ENCODE data around the gene TLE5.

Gene TLE5

GRCh38 chr19:3045885-3046697 is 16.2 kb downstream of the TLE5 start:
- H3K27me3 ChIP-seq (replicated peaks): no peaks in the 10 kb centered on the region
- in situ Hi-C loops (cut with HindIII; ENCODE audit: low pct_ligation_motif_present, low sequenced_read_pairs): no loop called here
- H3K36me3 ChIP-seq (replicated peaks): no peaks in the 10 kb centered on the region
- H3K27ac ChIP-seq: no peak overlapping the region
- H3K4me3 ChIP-seq (ENCODE audit: low read depth, low read length): no peak overlapping the region
- no peak for DNase-seq
- TF ChIP-seq, protein P1, sequence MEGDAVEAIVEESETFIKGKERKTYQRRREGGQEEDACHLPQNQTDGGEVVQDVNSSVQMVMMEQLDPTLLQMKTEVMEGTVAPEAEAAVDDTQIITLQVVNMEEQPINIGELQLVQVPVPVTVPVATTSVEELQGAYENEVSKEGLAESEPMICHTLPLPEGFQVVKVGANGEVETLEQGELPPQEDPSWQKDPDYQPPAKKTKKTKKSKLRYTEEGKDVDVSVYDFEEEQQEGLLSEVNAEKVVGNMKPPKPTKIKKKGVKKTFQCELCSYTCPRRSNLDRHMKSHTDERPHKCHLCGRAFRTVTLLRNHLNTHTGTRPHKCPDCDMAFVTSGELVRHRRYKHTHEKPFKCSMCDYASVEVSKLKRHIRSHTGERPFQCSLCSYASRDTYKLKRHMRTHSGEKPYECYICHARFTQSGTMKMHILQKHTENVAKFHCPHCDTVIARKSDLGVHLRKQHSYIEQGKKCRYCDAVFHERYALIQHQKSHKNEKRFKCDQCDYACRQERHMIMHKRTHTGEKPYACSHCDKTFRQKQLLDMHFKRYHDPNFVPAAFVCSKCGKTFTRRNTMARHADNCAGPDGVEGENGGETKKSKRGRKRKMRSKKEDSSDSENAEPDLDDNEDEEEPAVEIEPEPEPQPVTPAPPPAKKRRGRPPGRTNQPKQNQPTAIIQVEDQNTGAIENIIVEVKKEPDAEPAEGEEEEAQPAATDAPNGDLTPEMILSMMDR (IDR thresholded peaks at IDR 0.05; ENCODE audit: low read depth, low read length, missing control alignments): no peak

- TF ChIP-seq, protein P1 (IDR thresholded peaks at IDR 0.05; ENCODE audit: low read depth, low read length, missing control alignments): no peak
- in situ Hi-C loops (cut with HindIII; ENCODE audit: low pct_ligation_motif_present, low sequenced_read_pairs): no loop called here
- no peaks in the 10 kb centered on the region for H3K27me3 ChIP-seq (replicated peaks)
Measured at GRCh38 chr19:3045191-3045590, 17.1 kb downstream of the TLE5 start.

DNA sequence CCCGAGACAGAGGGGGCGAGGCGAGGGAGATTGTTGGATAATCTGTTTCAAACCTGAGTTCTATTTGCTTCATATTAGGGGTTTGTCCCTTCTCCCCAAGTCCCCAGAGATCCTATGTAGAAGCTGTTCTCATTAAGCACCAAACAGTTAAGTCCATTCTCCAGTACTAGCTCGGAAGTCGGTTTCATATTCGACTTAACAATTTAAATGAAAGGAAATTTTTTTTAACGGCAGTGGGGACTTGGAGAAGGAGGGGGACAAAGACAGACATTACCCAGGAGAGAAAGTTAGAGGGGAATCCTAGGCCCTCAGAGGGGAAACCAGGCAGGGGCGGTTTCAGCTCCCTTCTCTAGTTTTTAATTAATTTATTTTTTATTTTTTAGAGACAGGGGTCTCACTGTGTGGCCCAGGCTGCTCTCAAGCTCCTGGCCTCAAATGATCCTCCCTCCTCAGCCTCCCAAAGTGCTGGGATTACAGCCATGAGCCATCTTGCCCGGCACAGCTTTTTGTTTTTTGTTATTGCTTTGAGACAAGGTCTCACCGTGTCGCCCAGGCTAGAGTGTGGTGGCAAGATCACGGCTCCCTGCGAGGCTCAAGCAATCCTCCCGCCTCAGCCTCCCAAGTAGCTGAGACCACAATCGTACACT is 19.6 kb downstream of the TLE5 start:
- Histone ChIP-seq H3K4me3 (ENCODE audit: low read depth, low read length) (no peak overlapping the region), H3K27ac (no peak overlapping the region), H3K27me3 (replicated peaks) (no peaks in the 10 kb centered on the region), H3K36me3 (replicated peaks) (no peaks in the 10 kb centered on the region)
- no peak for DNase-seq
- in situ Hi-C loops (cut with HindIII; ENCODE audit: low pct_ligation_motif_present, low sequenced_read_pairs): no loop called here
- TF ChIP-seq, protein P1 (IDR thresholded peaks at IDR 0.05; ENCODE audit: low read depth, low read length, missing control alignments): no peak

More at GRCh38 chr19:3045191-3045590, 17.1 kb downstream of the TLE5 start:
- Histone ChIP-seq H3K4me3 (ENCODE audit: low read depth, low read length) (no peak overlapping the region), H3K36me3 (replicated peaks) (no peaks in the 10 kb centered on the region), H3K27ac (no peak overlapping the region)
- no peak for DNase-seq

DNA sequence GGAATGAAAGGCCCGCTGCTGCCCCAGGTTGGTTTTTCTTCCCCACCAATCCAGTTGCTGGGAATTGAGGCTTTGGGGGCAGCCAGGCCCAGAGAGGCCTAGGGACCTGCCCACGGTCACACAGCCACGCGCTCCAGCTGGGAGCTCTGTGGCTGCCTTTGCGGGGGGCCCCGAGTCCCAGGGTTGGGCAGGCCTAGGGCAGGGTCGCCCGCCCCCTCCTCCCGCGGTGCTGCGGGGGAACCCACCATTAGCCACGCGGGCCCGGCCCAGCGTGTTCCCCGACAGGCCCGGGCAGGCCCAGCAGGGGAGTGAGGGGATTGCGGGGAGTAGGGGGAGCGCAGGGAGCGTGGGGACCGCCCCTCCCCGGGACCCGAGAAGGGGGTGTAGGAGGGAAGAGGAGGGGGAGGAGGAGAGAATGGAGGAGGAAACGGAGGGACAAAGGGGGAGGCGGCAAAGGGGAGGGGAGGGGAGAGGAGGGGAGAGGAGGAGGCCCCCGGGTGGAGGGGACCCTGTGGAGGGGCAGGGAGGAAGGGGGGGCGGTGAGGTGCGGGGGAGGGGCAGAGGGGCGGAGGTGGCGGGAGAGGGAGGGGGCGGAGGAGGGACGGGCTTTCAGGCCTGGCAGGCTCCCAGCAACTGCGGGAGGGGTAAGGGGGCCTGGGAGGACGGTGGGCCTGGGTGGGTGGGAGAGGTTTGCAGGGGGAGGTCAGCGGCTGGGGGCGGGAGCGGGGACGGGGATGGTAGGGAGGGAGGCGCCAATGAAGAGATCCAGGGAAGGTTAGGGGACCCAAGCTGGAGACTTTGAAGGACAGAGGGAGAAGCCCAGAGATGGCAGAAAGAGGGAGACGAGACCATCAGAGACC is 20.3 kb downstream of the TLE5 start:
- H3K27ac ChIP-seq: no peak overlapping the region
- H3K27me3 ChIP-seq (replicated peaks): no peaks in the 10 kb centered on the region
- in situ Hi-C loops (cut with HindIII; ENCODE audit: low pct_ligation_motif_present, low sequenced_read_pairs): no loop called here
- H3K36me3 ChIP-seq (replicated peaks): no peaks in the 10 kb centered on the region
- TF ChIP-seq, protein P1 (IDR thresholded peaks at IDR 0.05; ENCODE audit: low read depth, low read length, missing control alignments): no peak
- no peak for DNase-seq
- no peak overlapping the region for H3K4me3 ChIP-seq (ENCODE audit: low read depth, low read length)

DNA sequence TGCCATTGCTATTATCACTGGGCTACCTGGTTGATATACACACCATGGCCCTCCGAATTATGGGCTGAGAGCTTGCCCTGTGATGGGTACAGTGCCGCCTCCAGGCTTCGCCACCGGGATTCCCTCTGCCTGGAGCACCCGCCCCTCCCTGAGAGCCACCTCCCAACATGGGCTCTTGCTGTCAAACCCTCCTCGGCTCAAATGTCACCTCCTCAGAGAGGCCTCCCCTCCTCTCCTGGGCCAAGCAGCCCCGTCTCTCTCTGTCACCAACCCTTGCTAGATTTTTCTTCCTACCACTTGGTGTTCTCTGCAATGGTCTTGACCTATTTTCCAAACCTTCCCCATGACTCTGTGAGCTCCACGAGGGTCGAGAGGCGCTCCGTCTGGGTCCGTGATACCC is 21.0 kb downstream of the TLE5 start:
- Histone ChIP-seq H3K36me3 (replicated peaks) (no peaks in the 10 kb centered on the region), H3K27ac (no peak overlapping the region), H3K4me3 (ENCODE audit: low read depth, low read length) (no peak overlapping the region), H3K27me3 (replicated peaks) (no peaks in the 10 kb centered on the region)
- in situ Hi-C loops (cut with HindIII; ENCODE audit: low pct_ligation_motif_present, low sequenced_read_pairs): no loop called here
- TF ChIP-seq, protein P1 (IDR thresholded peaks at IDR 0.05; ENCODE audit: low read depth, low read length, missing control alignments): no peak
- DNase-seq: no peak

Measured in brain microvascular endothelial cell (primary cell).